Renal pelvis (tissue), 4 donors: Measurements from ENCODE around the gene FKBP15. TPM values are rescaled to one million over a fixed set of nuclear protein-coding genes. Genes with fewer than 3 reads are reported as not detected.
"Not testable (repeated sequence)": the region's sequence is repeated elsewhere in the genome, so short reads cannot be mapped to it uniquely, and the experiment has no call there.

ENCODE experiments used
- DNase-seq: peaks from one replicate; pipeline ENCODE4 v3.0.0-alpha.2; 2013
- polyA plus RNA-seq, 3 donors: library from polyadenylated mRNA; unstranded; fragments of 120-200 nt; gene quantifications; one replicate each; pipeline ENCODE4 v1.2.1, GENCODE V29; 2013; ENCODE audit not compliant: insufficient read length in 3 of 3

Gene FKBP15
- polyA plus RNA-seq, 3 donors, result 31.4 to 33.1 (median 32.8) TPM

DNA sequence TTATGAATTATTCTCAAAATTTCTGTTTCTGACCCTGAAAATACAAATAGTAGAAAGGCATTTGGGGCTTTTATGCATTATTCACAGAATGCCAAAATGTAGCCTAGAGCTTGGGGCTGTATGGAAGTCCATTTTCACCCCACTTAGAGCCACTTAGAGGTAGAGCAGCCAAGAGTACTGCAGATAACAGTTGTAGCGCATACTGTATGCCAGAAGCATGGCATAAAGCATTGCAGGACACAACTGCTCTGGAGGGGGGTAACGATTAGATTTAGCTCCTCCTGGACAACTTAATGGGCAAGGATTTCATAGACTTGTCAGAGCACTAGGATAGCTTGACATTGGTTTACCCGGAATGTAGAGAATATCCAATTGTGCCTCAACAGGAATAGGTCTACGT is 15.9 kb upstream of the FKBP15 start:
- no peak for DNase-seq

DNA sequence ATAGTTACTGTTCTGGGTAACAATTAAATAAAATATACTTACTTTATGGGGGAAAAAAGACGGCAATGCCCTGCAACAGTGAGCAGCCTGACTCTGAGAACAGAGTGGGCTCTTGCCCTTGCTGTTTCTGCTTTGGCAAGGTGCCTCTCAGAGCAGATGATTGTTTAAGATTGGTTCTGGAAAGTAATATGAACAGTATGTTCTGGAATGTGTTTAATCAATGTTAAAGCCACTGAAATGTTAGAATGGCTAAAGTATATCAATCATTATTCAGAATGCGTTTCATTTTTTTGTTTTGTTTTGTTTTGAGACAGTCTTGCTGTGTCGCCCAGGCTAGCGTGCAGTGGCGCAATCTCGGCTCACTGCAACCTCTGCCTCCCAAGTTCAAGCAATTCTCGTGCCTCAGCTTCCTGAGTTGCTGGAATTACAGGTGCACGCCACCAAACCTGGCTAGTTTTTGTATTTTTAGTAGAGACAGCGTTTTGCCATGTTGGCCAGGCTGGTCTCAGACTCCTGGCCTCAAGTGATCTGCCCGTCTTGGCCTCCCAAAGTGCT is 14.7 kb upstream of the FKBP15 start:
- DNase-seq, result not testable (repeated sequence)

DNA sequence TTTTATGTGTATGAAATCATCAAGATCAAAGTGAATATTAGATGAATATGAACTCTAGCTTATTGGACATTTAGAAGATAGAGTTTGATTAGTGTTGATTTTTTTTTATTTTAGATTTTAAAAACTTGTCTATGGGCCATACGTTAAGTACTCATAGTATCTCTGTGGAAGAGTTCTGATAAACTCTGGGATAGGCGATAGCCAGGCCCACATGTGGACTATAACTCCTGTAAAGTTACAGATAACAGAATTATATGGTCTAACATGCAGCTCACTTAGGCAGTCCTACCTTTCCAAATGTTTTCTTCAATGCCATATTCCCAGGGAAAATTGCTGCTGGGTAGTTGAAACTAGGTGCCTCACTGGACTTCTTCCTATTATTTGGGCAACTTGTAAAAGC is 10.6 kb upstream of the FKBP15 start:
- DNase-seq, result no peak

DNA sequence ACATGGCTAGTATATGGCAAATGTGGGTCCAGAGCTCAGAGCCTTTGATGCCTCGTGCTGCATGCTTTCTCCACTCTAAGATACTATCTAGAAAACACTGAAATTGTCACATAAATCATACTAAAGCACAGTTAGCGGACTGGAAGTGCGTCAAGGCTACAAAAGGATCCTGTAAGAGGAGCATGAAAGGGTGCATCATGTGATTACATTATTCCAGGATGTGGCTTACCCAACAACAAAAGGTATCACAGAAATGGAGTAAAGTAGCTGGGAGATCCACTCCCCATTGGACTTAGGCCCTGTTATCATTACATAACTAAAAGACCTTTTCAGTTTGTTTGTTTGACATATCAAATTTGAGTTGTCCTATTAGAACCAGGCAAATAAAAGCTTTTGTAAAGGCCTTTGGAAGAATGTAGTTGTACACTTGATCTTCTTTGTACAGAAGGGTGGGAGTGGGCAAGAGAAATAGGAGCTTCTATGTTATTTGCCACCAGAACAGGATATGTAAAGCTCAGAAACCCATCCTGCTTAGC is 7.1 kb upstream of the FKBP15 start:
- no peak for DNase-seq

GRCh38 chr9:113227436-113227835 is 6.4 kb upstream of the FKBP15 start:
- no peak for DNase-seq

DNA sequence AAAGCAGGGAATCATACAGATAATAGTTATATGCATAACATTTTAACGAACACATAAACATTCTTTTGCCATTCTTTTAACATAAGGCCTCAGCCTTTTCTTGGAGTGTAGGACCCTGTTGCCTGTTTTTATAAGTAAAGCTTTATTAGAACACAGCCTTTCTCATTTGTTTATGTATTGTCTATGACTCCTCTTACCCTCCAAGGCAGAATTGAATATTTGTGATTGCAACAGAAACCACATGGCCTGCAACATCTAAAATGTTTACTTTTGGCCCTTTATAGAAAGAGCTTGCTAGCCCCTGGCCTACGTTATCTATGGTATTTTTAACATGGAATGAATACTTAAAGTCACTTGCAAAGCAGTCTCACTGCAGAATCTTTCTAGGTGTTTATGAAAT is 2.9 kb upstream of the FKBP15 start:
- DNase-seq, result no peak

GRCh38 chr9:113222482-113222841 is 1.4 kb upstream of the FKBP15 start:
- DNase-seq, result no peak

DNA sequence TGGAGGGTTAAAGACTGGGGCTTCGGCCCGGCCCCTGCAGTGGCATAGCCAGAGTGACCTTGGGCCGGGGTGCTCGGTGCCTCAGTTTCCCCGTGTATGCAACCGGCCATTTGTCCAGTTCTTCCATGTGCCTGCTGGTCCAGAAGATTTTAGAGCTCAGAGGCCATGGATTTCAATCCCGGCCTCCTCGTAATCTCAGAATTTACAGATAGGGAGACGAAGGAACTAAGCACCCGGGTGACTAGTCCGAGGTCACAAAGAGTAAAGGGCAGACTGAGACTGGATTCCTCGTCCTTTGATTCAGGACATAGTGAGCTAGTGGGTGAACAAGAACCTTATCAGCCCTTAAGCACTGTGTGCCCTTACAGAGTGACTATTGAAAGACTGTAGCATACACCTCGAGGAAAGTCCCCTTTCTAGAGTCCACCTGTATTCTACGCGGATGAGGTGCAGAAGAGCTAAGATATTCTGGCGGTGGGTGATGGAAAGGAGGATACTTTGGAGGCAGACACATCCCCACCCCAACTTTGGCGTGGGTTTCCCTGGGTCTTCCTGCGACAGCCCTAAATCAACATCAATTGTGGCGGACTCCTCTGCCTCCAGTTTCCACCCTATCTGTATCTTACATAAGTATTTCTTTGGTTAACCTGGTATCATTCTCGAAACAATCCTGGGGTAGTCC is 864 bp upstream of the FKBP15 start:
- DNase-seq, result no peak

DNA sequence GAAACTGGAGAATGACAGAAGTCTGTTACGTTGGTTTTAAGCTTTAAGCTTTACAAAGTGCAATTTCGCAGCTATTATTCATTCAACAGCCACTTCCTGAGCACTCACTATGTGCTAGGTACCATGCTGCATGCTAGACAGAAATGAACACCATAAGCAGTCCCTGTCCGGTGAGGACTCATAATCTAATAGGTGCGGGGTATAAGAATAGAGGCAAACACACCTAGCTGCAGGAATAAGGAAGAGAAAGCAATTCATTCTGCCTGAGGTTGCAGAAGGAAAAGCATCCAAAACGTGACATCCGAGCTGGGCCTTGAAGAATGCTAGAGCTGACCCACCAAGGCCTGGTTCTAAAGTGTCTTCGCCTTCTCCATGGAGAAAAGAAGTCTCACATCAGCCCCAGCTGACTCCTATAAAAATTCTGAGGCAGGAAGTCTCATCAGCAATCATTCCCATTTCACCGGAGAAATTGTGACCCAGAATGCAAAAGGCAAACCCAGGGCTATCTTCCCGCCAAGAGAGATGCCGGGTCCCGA is 542 bp downstream of the FKBP15 start:
- DNase-seq, result peak; percentile 1

GRCh38 chr9:113219969-113220368 is 1.1 kb downstream of the FKBP15 start:
- DNase-seq, result no peak

GRCh38 chr9:113219186-113219936 is 1.7 kb downstream of the FKBP15 start:
- no peak for DNase-seq

DNA sequence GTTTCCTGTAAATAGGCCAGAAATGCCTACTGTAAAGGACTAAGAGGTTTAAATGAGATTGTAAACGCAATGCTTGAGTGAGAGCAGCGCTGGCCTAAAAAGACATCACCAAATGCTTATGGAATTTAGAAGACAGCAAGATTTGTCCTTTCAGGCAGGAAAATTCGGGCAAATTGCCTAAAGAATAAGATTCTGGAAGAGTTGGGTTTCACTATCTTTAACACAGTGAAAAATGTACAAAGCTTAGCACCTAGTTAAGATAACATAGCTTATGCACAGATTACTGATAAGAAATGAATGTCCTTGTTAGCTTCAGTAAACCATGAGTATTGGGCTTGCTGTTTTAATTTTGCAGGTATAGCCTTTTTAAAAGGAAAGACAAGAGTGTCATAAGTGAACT is 4.7 kb downstream of the FKBP15 start:
- DNase-seq, result no peak

GRCh38 chr9:113215132-113215531 is 5.9 kb downstream of the FKBP15 start:
- no peak for DNase-seq

- no peak for DNase-seq
These were observed 10.3 kb downstream of the FKBP15 start for GRCh38 chr9:113210815-113211214.

DNA sequence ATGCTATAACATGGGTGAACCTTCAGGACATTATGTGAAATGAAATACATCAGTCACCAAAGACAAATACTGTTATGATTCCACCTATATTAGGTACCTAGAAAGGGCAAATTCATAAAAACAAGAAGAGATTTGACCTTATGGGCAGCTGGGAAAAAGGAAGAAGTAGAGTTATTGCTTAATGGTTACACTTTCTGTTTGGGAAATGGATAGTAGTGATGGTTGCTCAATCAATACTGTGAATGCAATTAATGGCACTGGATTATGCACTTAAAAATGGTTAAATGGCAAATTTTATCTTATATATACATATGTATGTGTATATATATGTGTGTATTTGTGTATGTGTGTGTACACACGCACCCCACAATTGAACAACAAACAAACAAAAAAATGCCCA is 15.2 kb downstream of the FKBP15 start:
- no peak for DNase-seq

DNA sequence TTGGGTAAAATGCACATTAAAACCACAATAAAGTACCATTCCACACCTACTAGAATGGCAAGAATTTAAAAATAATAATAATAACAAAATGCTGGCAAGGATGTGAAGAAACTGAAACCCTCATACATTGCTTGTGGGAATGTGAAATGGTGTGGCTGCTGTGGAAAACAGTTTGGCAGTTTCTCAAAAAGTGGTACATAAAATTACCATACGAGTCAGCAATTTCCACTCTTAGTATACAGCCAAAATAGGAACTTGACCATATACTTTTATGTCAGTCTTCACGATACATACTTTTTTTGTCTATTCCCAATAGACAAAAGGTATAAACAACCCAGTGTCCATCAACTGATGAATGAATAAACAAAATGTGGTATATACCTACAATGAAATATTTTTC is 15.6 kb downstream of the FKBP15 start:
- DNase-seq, result no peak

GRCh38 chr9:113199683-113200329 is 21.3 kb downstream of the FKBP15 start:
- no peak for DNase-seq

GRCh38 chr9:113192455-113192854 is 28.6 kb downstream of the FKBP15 start:
- no peak for DNase-seq

GRCh38 chr9:113187929-113188595 is 33.0 kb downstream of the FKBP15 start:
- DNase-seq, result no peak

DNA sequence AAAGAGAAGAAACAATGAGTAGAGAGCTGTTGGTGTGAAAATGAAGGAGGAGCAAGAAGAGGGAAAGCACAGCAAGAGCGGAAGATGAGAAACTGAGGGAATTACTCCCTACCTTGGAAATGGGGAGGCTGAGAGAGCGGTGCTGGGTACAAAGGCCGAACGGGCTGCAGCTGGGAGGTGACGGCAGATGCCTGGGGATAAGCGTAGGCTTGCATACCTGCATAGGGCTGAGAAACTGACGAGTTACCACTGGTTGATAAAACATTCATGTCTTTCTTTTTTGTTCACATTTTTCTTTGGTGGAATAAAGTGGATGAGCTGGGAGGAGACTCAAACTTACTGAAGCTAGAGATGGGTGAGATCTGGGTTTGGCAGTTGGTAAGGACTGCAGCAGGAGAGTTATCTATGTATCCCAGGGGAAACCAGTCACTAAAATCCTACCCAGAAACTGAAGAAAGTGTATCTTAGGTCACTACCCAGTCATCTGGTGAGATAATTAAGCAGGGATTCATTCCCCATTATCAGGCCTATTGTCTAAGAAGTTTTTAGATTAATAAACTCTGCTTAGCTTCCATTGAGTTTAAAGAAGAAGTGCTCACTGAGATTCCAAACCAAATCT is 34.8 kb downstream of the FKBP15 start:
- DNase-seq, result no peak

DNA sequence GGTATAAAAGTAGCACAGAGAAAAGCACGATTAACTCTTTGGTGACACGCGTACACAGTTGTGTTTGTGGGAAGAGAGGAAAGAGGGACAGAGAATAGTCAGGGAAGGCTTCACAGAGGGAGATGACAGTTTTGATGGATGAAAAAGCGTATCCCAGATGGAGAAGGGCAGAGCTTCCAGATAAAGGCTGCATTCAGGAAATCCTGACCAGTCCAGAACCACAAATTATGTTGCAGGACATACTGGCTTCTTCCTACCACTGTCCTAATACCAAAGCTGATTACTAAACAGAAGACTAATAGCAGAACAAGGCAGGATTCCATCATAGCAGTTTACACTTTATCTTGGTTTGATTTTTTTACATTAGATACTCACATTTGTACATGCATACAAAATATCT is 35.8 kb downstream of the FKBP15 start:
- DNase-seq, result no peak
